RWPE2 (cell line): ENCODE measurements around the gene CFAP47.
A peak's percentile ranks its signal among the peaks of the same experiment; 100 is the strongest.

Experiments used
- ATAC-seq: fragments of 200-7000 bp; cut with Tn5 transposase; 3 replicates; pipeline ENCODE4 v1.9.1; 2021; ENCODE audit warnings: low read depth
- DNase-seq: peaks from one replicate; pipeline ENCODE4 v3.0.0-alpha.2; 2020; ENCODE audit warnings: low spot score
- H3K27ac ChIP-seq: fragments of 450-650 bp; 2 replicates; pipeline ENCODE4 v1.5.1; 2017; ENCODE audit warnings: mild to moderate bottlenecking; ENCODE audit not compliant: poor library complexity, severe bottlenecking
- H3K27me3 ChIP-seq: fragments of 250-450 bp; sonication (Bioruptor Pico); 2 replicates; pipeline ENCODE4 v1.5.1; 2021; ENCODE audit warnings: mild to moderate bottlenecking, moderate library complexity; ENCODE audit not compliant: insufficient read depth, poor library complexity, severe bottlenecking
- H3K36me3 ChIP-seq: fragments of 250-450 bp; sonication (Bioruptor Pico); 2 replicates; pipeline ENCODE4 v1.5.1; 2020; ENCODE audit warnings: low read depth, mild to moderate bottlenecking, moderate library complexity
- H3K4me1 ChIP-seq: fragments of 250-450 bp; sonication (Bioruptor Pico); 2 replicates; pipeline ENCODE4 v1.5.1; 2021; ENCODE audit warnings: mild to moderate bottlenecking, moderate library complexity; ENCODE audit not compliant: insufficient read depth, poor library complexity, severe bottlenecking
- H3K4me3 ChIP-seq: fragments of 250-450 bp; sonication (Bioruptor Pico); 2 replicates; pipeline ENCODE4 v1.5.1; 2021; ENCODE audit warnings: mild to moderate bottlenecking, moderate library complexity; ENCODE audit not compliant: severe bottlenecking
- H3K9me3 ChIP-seq: fragments of 250-450 bp; sonication (Bioruptor Pico); 2 replicates; pipeline ENCODE4 v1.5.1; 2021; ENCODE audit warnings: mild to moderate bottlenecking, moderate library complexity; ENCODE audit not compliant: severe bottlenecking
- TF ChIP-seq, protein P1 (sequence below): fragments of 450-650 bp; IDR thresholded peaks from one replicate; pipeline ENCODE4 v1.5.1; 2017; ENCODE audit warnings: mild to moderate bottlenecking, moderate library complexity; ENCODE audit not compliant: poor library complexity, severe bottlenecking

CFAP47 gene

DNA sequence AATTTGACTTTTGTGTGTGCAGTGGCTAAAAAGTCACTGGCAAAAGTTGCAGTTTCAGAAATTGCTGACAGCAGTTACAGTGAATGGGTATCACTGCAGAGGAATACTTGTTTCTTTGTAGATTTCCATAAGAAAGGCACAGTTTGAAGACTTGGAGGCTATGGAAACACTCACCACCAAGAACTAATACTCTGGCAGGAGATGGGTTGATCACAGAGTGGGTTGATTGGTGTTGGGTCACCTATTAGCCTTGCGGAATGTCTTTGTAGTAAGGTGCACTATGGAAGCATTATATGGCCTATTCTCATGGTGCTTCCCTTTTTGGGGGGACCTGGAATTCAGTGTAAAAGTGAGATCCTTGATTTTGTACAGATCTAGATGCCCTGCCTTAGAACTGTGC, 502.8 kb downstream of the CFAP47 start:
- Histone ChIP-seq H3K27me3 (no peaks in the 10 kb centered on the region), H3K9me3 (no peaks in the 10 kb centered on the region), H3K4me3 (no peak overlapping the region), H3K27ac (no peak overlapping the region), H3K4me1 (no peaks in the 10 kb centered on the region), H3K36me3 (no peaks in the 10 kb centered on the region)
- TF ChIP-seq, protein P1, sequence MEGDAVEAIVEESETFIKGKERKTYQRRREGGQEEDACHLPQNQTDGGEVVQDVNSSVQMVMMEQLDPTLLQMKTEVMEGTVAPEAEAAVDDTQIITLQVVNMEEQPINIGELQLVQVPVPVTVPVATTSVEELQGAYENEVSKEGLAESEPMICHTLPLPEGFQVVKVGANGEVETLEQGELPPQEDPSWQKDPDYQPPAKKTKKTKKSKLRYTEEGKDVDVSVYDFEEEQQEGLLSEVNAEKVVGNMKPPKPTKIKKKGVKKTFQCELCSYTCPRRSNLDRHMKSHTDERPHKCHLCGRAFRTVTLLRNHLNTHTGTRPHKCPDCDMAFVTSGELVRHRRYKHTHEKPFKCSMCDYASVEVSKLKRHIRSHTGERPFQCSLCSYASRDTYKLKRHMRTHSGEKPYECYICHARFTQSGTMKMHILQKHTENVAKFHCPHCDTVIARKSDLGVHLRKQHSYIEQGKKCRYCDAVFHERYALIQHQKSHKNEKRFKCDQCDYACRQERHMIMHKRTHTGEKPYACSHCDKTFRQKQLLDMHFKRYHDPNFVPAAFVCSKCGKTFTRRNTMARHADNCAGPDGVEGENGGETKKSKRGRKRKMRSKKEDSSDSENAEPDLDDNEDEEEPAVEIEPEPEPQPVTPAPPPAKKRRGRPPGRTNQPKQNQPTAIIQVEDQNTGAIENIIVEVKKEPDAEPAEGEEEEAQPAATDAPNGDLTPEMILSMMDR = no peak
- ATAC-seq (no peak), DNase-seq (no peak)

DNA sequence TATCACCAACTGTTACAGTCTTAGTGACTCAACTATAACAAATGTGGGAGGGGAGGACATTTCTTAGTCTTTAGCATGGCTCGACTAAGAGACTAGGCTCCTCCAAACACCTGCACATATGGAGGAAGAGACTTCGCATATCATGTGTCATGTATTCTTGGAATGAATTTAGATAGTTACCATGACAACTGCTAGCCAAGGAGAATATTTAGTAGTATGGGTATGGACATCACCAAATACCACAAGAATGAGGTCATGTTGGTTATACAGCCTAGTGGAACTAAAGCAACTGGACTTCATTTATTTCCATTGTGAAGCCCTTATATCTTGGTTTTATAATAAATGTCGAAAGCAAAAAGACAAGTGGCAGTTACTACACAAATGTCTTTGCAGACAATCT, 512.3 kb downstream of the CFAP47 start:
- no peaks in the 10 kb centered on the region for H3K27me3 ChIP-seq
- no peak for DNase-seq
- ATAC-seq = peak; percentile 92
- H3K36me3 ChIP-seq = no peaks in the 10 kb centered on the region
- peak overlapping the region; percentile 31 for H3K27ac ChIP-seq
- H3K4me3 ChIP-seq = no peak overlapping the region
- TF ChIP-seq, protein P1 = no peak
- H3K9me3 ChIP-seq = no peaks in the 10 kb centered on the region
- no peaks in the 10 kb centered on the region for H3K4me1 ChIP-seq

DNA sequence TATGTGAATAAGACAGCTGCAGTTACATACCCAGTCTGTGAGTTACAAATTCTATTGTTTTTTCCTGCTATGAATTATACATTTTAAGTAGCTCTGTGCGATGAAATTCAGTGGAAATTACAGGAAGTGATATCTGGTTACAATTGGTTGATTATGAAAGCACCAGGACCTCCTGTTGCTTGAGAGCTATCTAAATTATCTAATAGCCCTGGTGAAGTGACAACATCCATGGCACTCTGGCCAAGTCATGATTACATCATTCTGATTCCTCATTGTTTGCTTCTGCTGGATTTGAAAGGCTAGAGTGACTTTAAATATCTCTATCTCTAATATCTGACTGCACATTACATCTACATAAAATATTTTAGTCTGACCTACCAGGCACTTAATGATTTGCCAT, 515.0 kb downstream of the CFAP47 start:
- Histone ChIP-seq H3K4me3 (no peak overlapping the region), H3K36me3 (no peaks in the 10 kb centered on the region), H3K9me3 (no peaks in the 10 kb centered on the region), H3K27ac (no peak overlapping the region), H3K27me3 (no peaks in the 10 kb centered on the region), H3K4me1 (no peaks in the 10 kb centered on the region)
- ATAC-seq = no peak; the same call in 2 of the 3 replicates
- DNase-seq = no peak
- TF ChIP-seq, protein P1 = no peak
